ENCODE results near the gene SLC47A1. TPM values are rescaled to one million over a fixed set of nuclear protein-coding genes. Genes with fewer than 3 reads are reported as not detected.

SLC47A1 gene
- total and polyA plus RNA-seq, 2 of the 13 experiments (the other 11 are each of a cell fraction or from before 2014, with no cell fraction given) = 42.1 to 67.5 TPM

DNA sequence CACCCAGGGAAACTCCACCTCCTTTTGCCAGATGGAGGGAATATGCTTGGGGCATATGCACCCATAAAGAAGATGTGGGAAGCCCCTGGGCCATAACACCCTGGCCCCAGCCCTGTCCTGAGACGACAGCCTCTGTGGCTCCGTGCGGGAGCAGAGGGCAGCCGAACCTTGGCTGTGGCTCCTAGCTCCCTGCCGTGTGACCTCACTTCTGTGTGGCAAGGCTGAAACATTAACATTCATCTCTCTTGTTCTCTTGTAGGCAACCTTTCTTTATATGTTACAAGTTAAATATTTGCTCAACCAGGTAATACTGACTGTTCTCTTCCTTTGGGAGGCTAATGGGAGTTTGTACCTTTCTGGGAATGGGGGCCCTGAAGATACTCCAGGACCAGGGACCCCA is 17.5 kb downstream of the SLC47A1 start (continued):
- TF ChIP-seq HNRNPL (IDR thresholded peaks at IDR 0.05; ENCODE audit: low read depth, low read length) = peak; percentile 59; the same call in 1 of the 2 replicates
- TF ChIP-seq, protein P1, sequence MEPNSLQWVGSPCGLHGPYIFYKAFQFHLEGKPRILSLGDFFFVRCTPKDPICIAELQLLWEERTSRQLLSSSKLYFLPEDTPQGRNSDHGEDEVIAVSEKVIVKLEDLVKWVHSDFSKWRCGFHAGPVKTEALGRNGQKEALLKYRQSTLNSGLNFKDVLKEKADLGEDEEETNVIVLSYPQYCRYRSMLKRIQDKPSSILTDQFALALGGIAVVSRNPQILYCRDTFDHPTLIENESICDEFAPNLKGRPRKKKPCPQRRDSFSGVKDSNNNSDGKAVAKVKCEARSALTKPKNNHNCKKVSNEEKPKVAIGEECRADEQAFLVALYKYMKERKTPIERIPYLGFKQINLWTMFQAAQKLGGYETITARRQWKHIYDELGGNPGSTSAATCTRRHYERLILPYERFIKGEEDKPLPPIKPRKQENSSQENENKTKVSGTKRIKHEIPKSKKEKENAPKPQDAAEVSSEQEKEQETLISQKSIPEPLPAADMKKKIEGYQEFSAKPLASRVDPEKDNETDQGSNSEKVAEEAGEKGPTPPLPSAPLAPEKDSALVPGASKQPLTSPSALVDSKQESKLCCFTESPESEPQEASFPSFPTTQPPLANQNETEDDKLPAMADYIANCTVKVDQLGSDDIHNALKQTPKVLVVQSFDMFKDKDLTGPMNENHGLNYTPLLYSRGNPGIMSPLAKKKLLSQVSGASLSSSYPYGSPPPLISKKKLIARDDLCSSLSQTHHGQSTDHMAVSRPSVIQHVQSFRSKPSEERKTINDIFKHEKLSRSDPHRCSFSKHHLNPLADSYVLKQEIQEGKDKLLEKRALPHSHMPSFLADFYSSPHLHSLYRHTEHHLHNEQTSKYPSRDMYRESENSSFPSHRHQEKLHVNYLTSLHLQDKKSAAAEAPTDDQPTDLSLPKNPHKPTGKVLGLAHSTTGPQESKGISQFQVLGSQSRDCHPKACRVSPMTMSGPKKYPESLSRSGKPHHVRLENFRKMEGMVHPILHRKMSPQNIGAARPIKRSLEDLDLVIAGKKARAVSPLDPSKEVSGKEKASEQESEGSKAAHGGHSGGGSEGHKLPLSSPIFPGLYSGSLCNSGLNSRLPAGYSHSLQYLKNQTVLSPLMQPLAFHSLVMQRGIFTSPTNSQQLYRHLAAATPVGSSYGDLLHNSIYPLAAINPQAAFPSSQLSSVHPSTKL (CRISPR knock-in tag; IDR thresholded peaks at IDR 0.05) = peak; percentile 49; the same call in 1 of the 2 replicates
- no peak for TF ChIP-seq ARID3A (IDR thresholded peaks at IDR 0.05; ENCODE audit: low read depth, low read length)
- TF ChIP-seq DMTF1 (CRISPR knock-in tag; IDR thresholded peaks at IDR 0.05) = no peak
- 0 out of 2 replicates have a peak, but pooled peaks have one; percentile 24 for TF ChIP-seq CREM (IDR thresholded peaks at IDR 0.05)
- no peak for TF ChIP-seq CREM (CRISPR knock-in tag; IDR thresholded peaks at IDR 0.05)
- no peak for TF ChIP-seq ZBTB25 (CRISPR knock-in tag; IDR thresholded peaks at IDR 0.05)
